ENCODE data around the gene HOXA13.

Gene HOXA13

GRCh38 chr7:27202018-27202861 lies 2.3 kb upstream of the HOXA13 start:
- peaks cover 12% of the 10 kb centered on the region for H3K4me1 ChIP-seq (ENCODE audit: control insufficient read depth, insufficient read depth, low read length)
- H3K27me3 ChIP-seq (ENCODE audit: control insufficient read depth, insufficient read depth, low read length), result peaks cover 50% of the 10 kb centered on the region
- H3K4me3 ChIP-seq (ENCODE audit: low read length), result no peak overlapping the region
- no peak overlapping the region for H3K4me2 ChIP-seq (ENCODE audit: low read length)
- no peaks in the 10 kb centered on the region for H3K9me3 ChIP-seq (replicated peaks; ENCODE audit: low read length)
- no peaks in the 10 kb centered on the region for H3K36me3 ChIP-seq (ENCODE audit: insufficient read depth, low read length)
- no peak overlapping the region for H3K9ac ChIP-seq (ENCODE audit: low read depth, low read length)

GRCh38 chr7:27201580-27202017 lies 1.7 kb upstream of the HOXA13 start:
- Histone ChIP-seq H3K9me3 (replicated peaks; ENCODE audit: low read length) (no peaks in the 10 kb centered on the region), H3K36me3 (ENCODE audit: insufficient read depth, low read length) (no peaks in the 10 kb centered on the region), H3K4me1 (ENCODE audit: control insufficient read depth, insufficient read depth, low read length) (peaks cover 12% of the 10 kb centered on the region), H3K4me3 (ENCODE audit: low read length) (no peak overlapping the region), H3K9ac (ENCODE audit: low read depth, low read length) (no peak overlapping the region), H3K27me3 (ENCODE audit: control insufficient read depth, insufficient read depth, low read length) (peaks cover 46% of the 10 kb centered on the region), H3K4me2 (ENCODE audit: low read length) (peak overlapping the region; percentile 89)

DNA sequence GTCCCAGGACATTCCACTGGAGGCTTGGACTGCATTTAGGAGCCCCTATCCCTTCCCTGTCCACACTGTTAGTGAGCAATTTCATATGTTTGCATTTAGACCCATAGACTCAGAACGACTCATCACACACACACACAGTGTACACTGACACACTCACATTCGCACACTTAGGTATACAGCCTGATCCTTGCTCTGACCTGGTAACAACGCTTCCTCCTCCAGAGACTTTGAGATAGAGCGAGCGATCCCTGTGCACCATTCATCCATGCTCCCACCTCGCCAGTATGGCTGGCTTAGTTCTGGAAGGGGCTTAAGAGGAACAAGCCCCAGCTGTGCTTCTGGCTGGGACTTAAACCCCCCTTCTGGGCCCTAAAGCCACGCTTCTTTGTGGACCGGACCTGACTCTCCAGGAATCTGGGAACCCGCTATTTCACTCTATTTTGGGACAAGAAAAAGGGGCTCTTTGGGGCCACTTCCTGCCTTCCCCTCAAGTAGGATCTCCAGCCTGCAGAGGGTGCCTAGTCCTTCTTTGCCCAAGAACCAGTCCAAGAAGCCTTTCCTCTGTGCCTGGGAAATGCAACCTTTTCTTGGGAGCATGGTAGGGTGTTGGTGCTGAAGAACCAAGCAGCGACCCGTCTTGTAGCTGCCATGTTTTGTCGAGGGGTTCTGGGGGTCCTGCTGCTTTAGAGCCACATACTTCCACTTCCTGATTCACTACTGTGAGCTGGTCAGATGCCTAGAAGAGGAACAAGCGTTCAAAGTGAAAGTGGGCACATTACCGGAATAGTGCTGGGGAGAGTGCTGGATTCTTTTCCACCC lies 1.1 kb upstream of the HOXA13 start:
- H3K4me1 ChIP-seq (ENCODE audit: control insufficient read depth, insufficient read depth, low read length), result peaks cover 12% of the 10 kb centered on the region
- peak overlapping the region; percentile 89 for H3K4me2 ChIP-seq (ENCODE audit: low read length)
- H3K27me3 ChIP-seq (ENCODE audit: control insufficient read depth, insufficient read depth, low read length), result peaks cover 46% of the 10 kb centered on the region
- peak overlapping the region; percentile 77 for H3K4me3 ChIP-seq (ENCODE audit: low read length)
- no peaks in the 10 kb centered on the region for H3K9me3 ChIP-seq (replicated peaks; ENCODE audit: low read length)
- H3K9ac ChIP-seq (ENCODE audit: low read depth, low read length), result no peak overlapping the region
- H3K36me3 ChIP-seq (ENCODE audit: insufficient read depth, low read length), result no peaks in the 10 kb centered on the region

- peak overlapping the region; percentile 55 for H3K9ac ChIP-seq (ENCODE audit: low read depth, low read length)
- peaks cover 12% of the 10 kb centered on the region for H3K4me1 ChIP-seq (ENCODE audit: control insufficient read depth, insufficient read depth, low read length)
- peaks cover 28% of the 10 kb centered on the region for H3K27me3 ChIP-seq (ENCODE audit: control insufficient read depth, insufficient read depth, low read length)
- no peaks in the 10 kb centered on the region for H3K36me3 ChIP-seq (ENCODE audit: insufficient read depth, low read length)
- peak overlapping the region; percentile 77 for H3K4me3 ChIP-seq (ENCODE audit: low read length)
- H3K9me3 ChIP-seq (replicated peaks; ENCODE audit: low read length), result no peaks in the 10 kb centered on the region
- peak overlapping the region; percentile 89 for H3K4me2 ChIP-seq (ENCODE audit: low read length)
These were observed 755 bp downstream of the HOXA13 start for GRCh38 chr7:27198871-27199801.

GRCh38 chr7:27198138-27198841 lies 1.6 kb downstream of the HOXA13 start:
- H3K4me1 ChIP-seq (ENCODE audit: control insufficient read depth, insufficient read depth, low read length), result peaks cover 19% of the 10 kb centered on the region
- H3K9ac ChIP-seq (ENCODE audit: low read depth, low read length), result no peak overlapping the region
- peaks cover 21% of the 10 kb centered on the region for H3K27me3 ChIP-seq (ENCODE audit: control insufficient read depth, insufficient read depth, low read length)
- peak overlapping the region; percentile 77 for H3K4me3 ChIP-seq (ENCODE audit: low read length)
- peak overlapping the region; percentile 89 for H3K4me2 ChIP-seq (ENCODE audit: low read length)
- no peaks in the 10 kb centered on the region for H3K36me3 ChIP-seq (ENCODE audit: insufficient read depth, low read length)
- no peaks in the 10 kb centered on the region for H3K9me3 ChIP-seq (replicated peaks; ENCODE audit: low read length)

DNA sequence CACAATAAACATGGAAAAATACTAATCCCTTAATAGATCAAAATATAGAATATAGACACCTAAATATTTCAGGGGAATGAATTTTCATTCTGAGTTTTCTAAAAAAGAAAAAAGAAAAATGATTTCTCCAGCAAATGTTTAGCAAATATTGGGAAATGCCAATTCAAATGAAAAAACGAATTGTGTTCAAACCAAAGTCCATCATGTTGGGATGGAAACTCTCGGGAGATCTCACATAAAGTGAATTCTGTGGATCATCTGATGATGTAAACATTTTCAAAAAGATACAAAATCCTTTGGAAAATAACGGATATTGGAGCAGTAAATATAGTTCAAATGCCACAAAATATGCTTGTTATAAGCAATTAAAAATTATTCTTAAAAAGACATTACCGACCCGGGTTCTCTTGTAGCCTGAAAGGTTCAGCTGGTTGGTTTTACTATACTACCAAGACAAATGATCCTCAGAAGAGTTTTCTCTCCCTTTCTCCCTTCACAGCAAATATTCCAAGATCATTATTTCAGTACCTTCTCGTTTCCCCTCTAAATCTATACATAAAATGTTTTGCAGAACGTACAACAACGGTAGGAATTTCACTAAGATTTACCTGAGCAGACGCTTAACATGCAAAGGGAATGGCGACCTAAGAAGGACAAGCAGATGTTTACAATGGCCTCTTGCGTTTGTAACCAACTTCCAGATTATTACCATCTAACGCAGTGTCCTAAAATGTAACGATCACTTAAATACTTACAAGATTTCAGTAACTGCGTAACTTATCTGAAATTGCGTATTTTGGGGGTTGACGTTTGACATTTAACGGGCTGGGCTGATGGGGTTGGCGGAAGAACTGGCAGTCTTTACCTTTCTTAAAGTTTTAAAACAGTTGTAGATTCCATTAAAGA lies 2.5 kb downstream of the HOXA13 start:
- Histone ChIP-seq H3K4me1 (ENCODE audit: control insufficient read depth, insufficient read depth, low read length) (peaks cover 28% of the 10 kb centered on the region), H3K27me3 (ENCODE audit: control insufficient read depth, insufficient read depth, low read length) (peaks cover 16% of the 10 kb centered on the region), H3K36me3 (ENCODE audit: insufficient read depth, low read length) (no peaks in the 10 kb centered on the region), H3K9ac (ENCODE audit: low read depth, low read length) (no peak overlapping the region), H3K9me3 (replicated peaks; ENCODE audit: low read length) (no peaks in the 10 kb centered on the region), H3K4me2 (ENCODE audit: low read length) (no peak overlapping the region), H3K4me3 (ENCODE audit: low read length) (no peak overlapping the region)

- no peaks in the 10 kb centered on the region for H3K9me3 ChIP-seq (replicated peaks; ENCODE audit: low read length)
- H3K9ac ChIP-seq (ENCODE audit: low read depth, low read length), result no peak overlapping the region
- no peak overlapping the region for H3K4me3 ChIP-seq (ENCODE audit: low read length)
- peaks cover 8% of the 10 kb centered on the region for H3K27me3 ChIP-seq (ENCODE audit: control insufficient read depth, insufficient read depth, low read length)
- H3K36me3 ChIP-seq (ENCODE audit: insufficient read depth, low read length), result no peaks in the 10 kb centered on the region
- H3K4me2 ChIP-seq (ENCODE audit: low read length), result peak overlapping the region; percentile 25
- H3K4me1 ChIP-seq (ENCODE audit: control insufficient read depth, insufficient read depth, low read length), result peaks cover 38% of the 10 kb centered on the region
These were observed 3.6 kb downstream of the HOXA13 start for GRCh38 chr7:27196287-27196767.

DNA sequence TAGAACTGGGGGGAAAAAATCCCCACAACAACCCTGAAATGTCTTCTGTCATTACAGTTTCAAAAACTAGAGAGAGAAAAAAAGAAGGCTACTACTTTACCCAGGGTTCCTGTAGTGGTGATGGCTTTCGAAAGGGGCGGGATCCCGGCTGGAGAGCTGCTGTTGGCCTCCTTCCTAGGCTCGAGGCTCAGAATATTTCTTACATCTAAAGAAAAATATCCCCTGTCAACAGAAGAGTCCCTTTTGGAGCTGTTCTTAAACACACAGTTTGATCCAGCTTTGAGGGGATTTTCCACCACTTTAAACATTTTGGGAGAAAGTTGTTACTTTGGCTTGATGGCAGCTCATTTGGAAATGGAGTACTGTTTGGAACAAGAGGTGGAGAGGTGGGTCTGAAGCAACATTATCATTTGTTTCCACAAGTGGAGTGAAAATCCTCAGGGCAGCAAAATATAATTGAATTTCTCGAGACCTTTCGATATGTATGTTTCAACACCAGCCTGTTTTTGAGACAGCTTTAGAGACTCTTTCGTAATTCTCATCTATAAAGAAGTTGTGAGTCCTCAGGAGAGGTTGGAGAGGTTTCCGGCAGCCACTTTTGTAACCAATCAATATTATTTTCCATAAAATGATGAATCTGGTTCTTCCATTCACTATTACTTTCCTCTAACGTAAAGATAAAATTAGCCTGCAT lies 5.1 kb downstream of the HOXA13 start:
- Histone ChIP-seq H3K4me1 (ENCODE audit: control insufficient read depth, insufficient read depth, low read length) (peaks cover 42% of the 10 kb centered on the region), H3K9ac (ENCODE audit: low read depth, low read length) (no peak overlapping the region), H3K4me3 (ENCODE audit: low read length) (no peak overlapping the region), H3K36me3 (ENCODE audit: insufficient read depth, low read length) (no peaks in the 10 kb centered on the region), H3K9me3 (replicated peaks; ENCODE audit: low read length) (no peaks in the 10 kb centered on the region), H3K4me2 (ENCODE audit: low read length) (no peak overlapping the region), H3K27me3 (ENCODE audit: control insufficient read depth, insufficient read depth, low read length) (peaks cover 8% of the 10 kb centered on the region)

- Histone ChIP-seq H3K27me3 (ENCODE audit: control insufficient read depth, insufficient read depth, low read length) (peaks cover 8% of the 10 kb centered on the region), H3K4me1 (ENCODE audit: control insufficient read depth, insufficient read depth, low read length) (peaks cover 50% of the 10 kb centered on the region), H3K36me3 (ENCODE audit: insufficient read depth, low read length) (no peaks in the 10 kb centered on the region), H3K4me2 (ENCODE audit: low read length) (peak overlapping the region; percentile 98), H3K9me3 (replicated peaks; ENCODE audit: low read length) (no peaks in the 10 kb centered on the region), H3K4me3 (ENCODE audit: low read length) (no peak overlapping the region), H3K9ac (ENCODE audit: low read depth, low read length) (peak overlapping the region; percentile 88)
These were observed 5.9 kb downstream of the HOXA13 start for GRCh38 chr7:27194002-27194352.

Data from skeletal muscle satellite cell (primary cell).